NT2/D1 (cell line): Measurements from ENCODE around the gene YIPF6.

ENCODE experiments used
- YY1 ChIP-seq: IDR thresholded peaks from 2 replicates; pipeline ENCODE4 v1.6.1; 2011; ENCODE audit not compliant: insufficient read length, insufficient read depth
- ZNF274 ChIP-seq: IDR thresholded peaks from 2 replicates; pipeline ENCODE4 v1.6.1; 2011; ENCODE audit warnings: mild to moderate bottlenecking, low read depth, low read length

GRCh38 chrX:68492583-68492982 lies 6.3 kb upstream of the YIPF6 start:
- TF ChIP-seq YY1 (no peak), ZNF274 (no peak)
